ENCODE data around the gene SUN2.

Gene SUN2

DNA sequence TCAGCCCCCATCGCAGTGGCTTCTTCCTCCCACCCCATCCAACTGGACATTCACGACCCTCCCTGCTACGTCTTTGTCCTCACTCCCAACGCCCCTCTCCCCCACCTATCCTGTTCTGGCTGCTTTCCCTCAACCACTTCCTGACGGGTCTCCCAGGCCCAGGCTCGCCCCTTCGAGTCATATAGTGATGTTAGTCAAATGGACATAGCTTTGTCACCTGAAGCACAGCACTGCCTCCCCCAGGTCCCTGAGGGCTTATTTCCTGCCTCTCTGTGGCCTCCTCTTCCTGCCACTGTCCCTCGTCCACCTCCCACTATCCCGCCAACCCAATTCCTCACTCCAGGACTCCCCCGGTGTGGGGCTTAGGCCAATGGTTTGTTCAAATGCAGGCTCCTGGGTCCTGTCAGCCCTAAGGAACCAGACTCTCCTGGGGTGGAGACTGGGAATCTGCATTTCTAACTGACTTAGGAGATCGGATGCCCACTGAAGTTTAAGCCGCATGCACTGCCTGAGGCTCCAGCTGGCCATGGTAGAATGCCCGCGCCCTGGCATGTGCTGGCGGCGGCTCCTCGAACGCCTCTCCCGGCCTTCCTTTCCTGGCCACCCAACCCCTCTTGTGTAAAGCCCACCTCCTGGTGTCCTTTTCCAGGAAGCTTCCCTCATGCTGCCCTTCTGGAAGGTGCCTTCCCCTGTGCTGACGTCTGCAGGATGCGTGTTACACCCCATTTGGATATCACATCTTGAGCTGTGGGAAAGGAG, 18.3 kb downstream of the SUN2 start:
- DNase-seq (ENCODE audit: extremely low read depth in 1 of 2, low read depth in 1 of 2): no peak

DNA sequence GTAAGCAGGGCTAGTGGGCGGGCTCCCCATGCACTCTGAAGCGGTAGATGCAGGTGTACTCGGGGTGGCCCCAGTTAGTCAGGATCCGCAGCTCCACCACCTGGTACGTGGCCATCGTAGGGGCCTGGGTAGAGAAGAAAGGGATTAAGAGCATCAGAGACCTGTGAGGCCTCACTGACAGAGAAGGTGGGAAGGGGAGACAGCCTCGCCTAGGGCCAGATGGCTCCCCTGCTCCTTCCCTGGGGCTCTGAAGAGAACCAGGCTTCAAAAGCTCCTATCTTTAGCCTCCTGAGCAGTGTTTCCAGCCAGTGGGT, 19.6 kb downstream of the SUN2 start:
- no peak for DNase-seq (ENCODE audit: extremely low read depth in 1 of 2, low read depth in 1 of 2)

DNA sequence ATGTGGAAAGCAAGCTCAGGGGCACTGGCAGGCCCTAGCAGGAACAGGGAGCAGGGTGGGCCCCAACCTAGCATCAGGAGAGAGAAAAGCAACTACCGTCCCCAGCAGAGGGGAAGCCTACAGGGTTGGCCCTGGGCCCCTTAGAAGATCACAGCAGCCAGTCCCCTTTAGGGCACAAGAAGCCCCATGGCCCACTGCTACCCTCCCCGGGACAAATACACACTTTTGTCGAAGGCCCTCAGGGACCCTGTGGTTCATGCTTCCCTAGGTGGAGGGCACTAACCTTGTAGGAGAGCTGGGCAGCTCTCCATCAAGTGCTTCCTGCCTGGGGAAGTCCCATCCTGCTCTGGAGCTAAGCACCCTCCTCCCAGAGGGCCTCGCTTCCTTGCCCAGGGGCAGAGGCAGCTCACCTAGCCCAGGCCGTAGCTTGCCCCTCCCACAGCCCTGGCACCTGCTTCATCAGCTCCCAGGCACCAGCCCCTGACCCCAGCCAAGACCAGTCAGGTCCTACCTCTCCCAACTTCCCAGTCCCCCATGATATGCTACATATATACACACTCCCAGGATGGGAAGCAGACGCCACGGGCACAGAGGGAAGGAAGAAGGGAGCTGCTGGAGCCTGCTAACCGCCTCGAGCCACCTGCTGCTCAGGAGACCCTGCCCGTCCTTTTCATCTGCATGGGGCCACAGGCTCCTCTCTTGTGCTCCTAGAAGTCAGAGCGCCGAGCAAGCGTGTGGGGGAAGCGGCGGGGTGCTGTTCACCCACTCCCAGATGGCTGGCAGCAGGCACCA, 20.1 kb downstream of the SUN2 start:
- no peak for DNase-seq (ENCODE audit: extremely low read depth in 1 of 2, low read depth in 1 of 2)

DNA sequence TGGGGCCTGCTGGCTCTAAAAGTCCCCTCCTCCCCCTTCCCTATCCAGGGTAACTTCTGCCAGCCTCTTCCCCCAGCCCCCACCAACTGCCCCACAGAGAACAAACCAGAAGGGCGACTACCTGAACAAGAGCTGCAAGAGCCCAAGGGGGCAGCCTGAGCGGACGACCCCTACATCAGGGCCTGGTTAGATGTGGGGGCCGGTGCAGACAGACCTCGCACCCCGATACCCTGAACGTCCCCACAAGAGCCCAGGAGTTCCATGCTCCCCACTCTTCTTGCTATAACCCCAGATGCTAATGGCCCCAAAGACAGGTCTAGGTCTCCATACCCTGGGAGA, 20.7 kb downstream of the SUN2 start:
- no peak for DNase-seq (ENCODE audit: extremely low read depth in 1 of 2, low read depth in 1 of 2)

DNA sequence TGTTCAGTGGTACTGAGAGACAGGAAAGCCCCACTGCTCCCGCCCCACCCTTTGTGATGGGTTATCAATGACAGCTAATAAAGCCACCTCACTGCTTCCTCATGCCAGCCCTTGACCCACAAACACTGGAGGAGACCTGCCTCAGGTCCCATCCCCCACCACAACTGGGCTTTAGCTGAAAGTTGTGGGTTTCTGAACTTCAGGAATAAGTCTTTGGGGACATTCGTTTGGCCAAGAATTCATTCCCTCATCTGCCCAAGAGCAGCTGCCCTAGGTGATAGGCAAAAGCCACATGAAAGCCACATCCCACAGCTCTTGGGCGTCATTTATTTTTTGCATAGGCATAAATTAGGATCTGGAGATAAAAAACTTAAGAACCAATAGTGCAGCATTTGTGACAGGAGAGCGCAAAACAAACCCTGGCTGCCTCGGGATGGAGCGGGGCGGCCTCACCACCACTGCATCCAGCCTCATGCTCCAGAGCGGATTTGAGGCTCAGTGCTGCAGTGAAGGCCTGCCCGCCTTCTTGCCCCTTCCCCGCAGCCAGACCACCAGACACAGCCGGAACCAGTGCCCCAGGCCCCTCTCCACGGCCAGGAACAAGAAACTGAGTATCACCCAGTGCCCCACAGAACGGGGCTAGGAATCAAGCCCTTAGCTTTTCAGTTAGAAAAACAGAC, 21.2 kb downstream of the SUN2 start:
- no peak for DNase-seq (ENCODE audit: extremely low read depth in 1 of 2, low read depth in 1 of 2)

DNA sequence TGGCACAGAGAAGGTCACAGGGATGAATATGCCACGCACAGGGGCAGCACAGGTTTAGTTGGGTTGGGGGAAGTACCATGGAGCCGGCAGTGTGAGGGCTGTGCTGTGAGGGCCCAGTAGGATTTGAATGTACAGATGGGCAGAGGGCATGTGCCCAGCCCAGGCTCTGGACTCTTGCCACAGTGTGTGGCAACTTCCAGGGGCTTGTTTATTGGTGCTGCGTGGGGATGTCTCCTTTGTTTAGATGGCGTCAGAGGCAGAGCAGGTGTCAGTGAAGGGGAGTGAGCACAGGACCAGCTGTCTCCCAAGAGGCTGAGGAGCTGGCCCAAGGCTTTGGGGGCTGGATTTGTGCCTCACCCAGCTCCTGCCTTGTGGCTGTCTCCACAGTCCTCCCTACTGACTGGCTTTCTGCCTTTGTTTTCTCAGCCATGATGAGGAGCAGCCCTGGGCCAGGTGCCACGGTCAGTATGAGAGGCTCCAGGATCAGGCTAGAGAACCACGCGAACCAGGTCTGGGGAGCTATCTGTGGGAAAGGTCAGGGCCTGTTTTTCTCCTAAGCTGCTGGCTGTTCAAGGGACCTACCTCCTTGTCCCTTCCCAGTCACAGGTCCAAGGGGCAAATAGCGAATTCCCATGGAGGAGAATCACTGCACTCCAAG, 21.9 kb downstream of the SUN2 start:
- no peak for DNase-seq (ENCODE audit: extremely low read depth in 1 of 2, low read depth in 1 of 2)

DNA sequence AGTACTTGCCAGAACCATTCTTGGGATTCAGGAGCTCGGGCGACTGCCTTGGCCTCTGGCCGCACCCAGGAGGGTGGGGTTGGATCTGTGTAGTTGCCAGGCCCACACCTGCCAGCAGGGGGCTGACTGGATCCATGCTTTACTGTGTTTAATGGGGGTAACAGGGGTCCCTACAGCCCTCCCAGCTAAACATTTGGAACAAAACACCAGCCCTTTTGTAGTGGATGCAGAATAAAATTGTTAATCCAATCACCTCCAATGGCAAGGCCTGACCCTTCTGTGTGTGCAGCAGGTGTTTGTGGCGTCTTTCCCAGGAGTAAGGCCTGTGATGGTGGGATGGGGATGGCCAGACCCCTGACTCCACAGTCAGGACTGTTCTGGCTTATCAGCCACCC, 22.5 kb downstream of the SUN2 start:
- no peak for DNase-seq (ENCODE audit: extremely low read depth in 1 of 2, low read depth in 1 of 2)

DNA sequence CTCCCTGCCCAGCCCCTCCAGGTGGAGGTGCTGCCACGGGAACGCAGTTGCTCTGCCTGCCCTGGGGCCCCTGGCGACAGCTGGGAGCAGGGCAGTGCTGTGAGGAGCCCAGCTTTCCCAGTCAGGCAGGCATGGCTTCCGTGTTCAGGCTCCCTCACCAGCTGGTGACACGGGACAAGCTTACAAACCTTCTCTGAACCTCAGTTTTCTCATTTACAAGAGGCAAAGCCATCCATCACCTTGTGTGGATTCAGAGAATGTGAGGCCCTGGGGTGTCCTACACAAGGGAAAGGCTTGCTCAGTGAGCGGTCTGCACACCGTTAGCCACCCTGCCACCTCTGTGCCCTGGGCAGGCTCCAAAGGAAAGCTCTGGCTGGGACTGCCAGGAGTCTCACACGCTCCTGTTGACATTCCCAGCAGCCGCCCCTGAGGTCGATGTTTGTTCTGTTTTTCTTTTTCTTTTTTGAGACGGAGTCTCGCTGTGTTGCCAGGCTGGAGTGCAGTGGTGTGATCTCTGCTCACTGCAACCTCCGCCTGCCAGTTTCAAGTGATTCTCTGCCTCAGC, 23.5 kb downstream of the SUN2 start:
- DNase-seq (ENCODE audit: extremely low read depth in 1 of 2, low read depth in 1 of 2): no peak

DNA sequence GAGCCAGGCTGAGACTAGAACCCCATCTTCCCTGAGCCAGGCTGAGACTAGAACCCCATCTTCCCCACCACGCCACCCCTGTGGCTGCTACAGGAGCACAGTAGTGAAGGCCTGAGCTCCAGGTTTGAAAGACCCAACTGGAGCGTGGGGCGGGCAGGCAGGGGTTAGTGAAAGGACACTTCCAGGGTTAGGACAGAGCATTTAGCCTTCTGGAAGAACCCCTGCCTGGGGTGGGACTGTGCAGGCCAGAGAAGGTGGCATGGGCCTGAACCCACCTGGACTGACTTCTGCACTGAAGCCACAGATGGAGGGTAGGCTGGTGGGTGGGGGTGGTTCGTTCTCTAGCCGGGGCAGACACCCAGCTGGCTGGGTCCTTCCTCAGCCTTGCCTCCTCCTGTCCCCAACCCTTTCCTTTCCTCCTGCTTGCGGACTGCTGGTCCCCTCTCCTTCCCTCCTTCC, 24.1 kb downstream of the SUN2 start:
- DNase-seq (ENCODE audit: extremely low read depth in 1 of 2, low read depth in 1 of 2): no peak

DNA sequence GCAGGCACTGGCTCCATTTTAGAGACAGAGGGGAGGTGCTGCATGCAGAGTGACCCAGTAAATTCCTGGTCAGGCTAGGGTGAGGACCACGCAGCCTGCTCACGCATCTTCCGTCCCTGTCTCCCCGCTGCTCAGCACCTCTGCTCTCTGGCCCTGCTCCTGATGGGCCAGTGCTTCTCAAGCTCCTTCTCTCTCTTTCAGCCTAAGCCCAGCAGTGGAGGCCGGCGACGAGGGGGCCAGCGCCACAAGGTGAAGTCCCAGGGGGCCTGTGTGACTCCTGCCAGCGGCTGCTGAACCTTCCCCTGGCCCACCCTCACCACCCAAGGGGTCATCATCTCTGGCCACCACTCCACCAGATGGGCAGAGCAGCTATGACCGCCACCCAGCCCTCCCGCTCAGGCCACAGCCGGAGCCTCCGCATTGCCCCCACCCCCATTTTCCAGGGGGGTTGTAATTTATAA, 25.4 kb downstream of the SUN2 start:
- DNase-seq (ENCODE audit: extremely low read depth in 1 of 2, low read depth in 1 of 2): no peak

DNA sequence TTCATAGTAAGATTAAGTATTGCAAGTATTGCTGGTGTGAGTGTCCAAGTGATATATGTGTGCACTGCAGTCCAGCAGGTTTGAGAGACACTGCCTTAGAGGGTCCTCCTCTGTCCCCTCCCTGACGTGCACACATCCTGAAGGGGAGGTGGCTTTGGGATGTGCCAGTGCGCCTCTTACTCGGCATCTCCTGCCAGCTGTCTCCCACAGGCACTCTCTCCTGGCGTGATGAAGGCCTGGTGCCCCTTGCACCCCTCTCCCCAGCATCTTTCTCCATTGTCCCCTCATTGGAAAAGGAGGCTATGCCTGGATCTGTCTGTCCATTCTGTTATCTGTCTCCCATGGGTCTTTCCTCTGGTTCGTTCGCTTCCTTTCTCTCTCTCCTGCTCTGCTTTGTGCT, 25.9 kb downstream of the SUN2 start:
- DNase-seq (ENCODE audit: extremely low read depth in 1 of 2, low read depth in 1 of 2): no peak

DNA sequence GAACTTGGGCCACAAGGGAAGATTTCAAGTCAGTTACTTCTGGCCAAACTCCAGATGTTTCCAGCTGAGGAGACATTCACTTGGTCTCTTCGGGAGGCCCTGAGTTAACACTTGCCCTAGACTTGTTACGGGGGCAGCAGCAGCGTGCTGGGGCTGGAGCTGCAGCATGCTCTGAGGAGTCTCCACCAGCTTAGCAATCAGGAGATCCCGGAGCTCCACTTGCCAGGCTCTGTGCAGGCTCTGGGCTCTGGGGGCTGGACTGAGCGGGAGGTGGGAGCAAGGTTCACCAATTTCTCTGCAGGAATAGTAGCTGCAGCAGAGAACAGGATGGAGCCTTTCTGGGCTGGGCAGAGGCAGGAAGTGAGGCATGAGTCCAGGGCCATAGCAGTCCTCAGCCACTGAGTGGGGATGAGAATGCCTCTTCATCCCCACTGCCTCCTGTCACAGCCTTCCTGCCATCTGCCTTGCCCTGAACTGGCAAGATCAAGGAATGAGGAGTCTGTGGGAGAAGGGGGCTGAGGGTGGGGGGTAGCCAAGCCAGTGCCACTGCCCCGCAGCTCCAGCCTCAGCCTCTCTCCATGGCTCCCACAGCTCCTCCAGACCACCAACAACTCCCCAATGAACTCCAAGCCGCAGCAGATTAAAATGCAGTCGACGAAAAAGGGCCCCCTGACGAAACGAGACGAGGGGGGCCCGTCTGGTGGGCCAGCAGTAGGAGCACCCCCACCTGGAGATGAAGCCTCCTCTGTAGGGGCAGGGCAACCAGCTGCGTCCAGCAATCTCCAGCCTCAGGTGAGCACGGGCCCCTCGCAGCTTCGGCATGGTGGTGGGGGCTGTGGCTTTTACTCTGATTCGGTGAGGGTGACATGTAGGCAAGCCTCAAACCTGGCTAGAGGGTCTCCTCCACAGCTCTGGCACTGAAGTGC, 26.7 kb downstream of the SUN2 start:
- no peak for DNase-seq (ENCODE audit: extremely low read depth in 1 of 2, low read depth in 1 of 2)

DNA sequence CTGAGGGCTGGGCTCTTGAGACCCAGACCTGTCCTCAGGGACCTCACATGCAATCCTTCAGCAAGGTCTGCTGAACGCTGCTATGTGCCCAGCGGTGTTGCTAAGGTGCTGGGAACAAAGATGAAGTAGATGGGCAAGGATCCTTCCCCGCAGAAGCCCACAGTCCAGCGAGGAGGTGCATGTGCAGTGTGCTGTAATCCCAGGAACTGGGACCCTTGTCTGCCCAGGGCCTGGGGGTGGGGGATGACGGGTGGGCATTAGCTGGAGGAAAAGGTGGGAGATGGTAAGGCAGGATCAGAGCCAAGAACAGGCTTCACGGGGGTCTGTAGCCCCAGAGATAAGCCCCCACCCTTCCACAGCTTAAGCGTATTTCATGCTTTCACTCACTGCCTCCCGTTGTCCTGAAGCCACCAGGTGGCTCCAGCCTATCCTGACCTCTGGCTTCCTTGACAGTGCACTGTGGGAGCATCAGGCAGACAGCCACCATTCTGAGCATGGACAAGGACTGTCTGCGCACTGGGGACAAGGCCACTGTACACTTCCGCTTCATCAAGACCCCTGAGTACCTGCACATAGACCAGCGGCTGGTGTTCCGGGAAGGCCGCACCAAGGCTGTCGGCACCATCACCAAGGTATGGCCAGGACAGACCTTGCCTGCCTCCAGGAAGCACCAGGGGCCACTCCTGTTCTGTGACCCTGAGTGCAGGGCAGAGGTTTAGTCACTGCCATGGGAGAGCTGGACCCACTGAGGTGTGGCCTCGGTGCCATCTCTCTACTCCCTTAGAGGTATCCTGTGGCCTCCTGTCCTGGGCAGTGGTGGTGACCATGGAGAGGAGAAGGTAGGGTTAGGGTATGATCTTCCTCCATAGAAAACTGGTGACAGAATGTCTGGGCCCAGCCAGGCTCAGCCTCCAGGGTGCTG, 28.0 kb downstream of the SUN2 start:
- DNase-seq (ENCODE audit: extremely low read depth in 1 of 2, low read depth in 1 of 2): no peak

DNA sequence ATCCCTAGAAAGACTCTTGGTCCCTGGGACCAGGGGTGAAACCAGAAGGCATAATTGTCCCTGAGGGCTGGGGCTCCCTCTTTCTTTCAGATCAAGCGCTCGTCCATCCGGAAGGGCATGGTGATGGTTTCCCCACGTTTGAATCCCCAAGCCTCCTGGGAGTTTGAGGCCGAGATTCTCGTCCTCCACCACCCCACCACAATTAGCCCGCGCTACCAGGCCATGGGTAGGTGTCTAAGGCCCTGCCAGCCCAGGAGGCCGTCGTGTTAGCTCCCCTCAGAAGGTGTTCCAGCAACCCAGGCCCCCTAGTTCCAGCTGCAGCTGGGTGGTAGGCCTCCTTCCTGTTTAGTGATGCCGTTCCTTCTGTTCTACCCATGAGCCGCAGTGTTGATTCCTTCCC, 28.7 kb downstream of the SUN2 start:
- DNase-seq (ENCODE audit: extremely low read depth in 1 of 2, low read depth in 1 of 2): no peak

DNA sequence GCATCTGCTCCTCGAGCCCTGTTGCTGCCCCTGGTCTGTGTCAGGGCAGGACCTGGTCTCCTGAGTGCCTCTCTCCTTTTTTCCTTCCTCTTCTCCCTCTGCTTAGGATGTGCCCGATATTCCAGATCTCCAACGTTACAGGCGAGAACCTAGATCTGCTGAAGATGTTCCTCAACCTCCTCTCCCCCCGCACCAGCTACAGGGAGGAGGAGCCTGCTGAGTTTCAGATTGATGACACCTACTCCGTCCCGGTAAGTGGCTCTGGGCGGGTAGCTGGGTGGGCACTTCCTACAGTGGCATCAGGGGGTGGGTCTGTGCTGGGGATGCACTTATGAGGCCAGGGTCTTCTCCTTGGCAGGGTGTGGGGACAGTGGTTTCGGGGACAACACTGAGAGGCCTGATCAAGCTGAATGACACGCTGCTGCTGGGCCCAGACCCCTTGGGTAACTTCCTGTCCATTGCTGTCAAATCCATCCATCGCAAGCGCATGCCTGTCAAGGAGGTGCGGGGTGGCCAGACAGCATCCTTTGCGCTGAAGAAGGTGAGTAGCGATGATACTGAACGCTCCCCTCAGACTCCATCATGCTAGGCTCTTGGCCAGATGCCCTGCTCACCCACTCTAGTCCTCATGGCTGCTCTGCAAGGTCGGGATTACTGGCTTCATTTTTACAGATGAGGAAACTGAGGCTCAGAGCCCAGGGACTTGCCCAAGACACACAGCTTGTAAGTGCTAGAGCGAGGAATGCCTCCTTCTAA, 29.7 kb downstream of the SUN2 start:
- no peak for DNase-seq (ENCODE audit: extremely low read depth in 1 of 2, low read depth in 1 of 2)

DNA sequence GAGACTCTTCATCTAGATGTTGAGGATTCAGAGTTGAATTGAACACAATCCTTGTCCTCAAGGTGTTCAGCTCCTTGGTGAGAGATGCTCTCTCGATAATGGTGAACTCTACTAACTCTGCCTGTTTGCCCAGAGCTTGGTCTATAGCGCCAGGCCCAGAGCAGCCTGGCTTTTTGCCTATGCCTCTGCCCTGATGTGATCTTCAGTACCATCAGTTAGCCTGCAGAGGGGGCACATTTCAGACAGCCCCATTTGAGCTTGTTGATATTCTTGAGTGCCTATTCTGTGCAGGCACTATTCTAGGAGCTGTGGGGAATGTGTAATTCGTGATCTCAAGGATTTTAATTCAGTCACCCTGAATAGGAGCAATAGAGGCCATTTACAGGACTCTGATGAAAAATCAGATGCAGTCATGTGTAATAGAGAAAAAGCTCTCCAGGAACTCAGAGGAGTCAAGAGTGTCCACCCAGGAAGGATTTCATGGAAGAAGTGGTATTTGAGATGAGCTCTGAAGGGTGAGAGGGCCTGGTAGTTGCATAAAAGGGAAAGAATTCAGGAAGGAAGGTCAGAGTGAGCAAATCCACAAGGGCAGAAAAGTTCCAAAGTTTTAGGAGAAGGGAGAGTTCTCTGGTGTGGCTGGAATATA, 30.7 kb downstream of the SUN2 start:
- DNase-seq (ENCODE audit: extremely low read depth in 1 of 2, low read depth in 1 of 2): no peak

DNA sequence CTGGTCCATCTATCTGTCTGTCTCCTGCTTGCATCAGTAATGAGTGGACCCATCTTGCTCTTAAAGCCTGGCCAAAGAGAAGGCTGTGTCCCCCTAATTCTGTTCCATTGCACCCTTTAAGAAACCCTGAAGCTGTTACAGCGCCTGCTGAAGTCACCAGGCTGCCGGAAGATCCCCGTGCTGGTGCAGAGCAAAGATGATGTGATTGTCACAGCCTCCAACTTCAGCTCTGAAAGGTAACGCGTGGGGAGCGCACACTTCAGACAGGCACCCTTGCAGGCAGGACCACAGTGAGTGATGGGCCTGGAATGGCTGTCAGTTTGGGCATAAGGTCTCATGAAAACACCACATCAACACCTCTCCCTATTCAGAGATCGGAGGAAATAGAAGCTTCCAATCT, 31.6 kb downstream of the SUN2 start:
- DNase-seq (ENCODE audit: extremely low read depth in 1 of 2, low read depth in 1 of 2): no peak

DNA sequence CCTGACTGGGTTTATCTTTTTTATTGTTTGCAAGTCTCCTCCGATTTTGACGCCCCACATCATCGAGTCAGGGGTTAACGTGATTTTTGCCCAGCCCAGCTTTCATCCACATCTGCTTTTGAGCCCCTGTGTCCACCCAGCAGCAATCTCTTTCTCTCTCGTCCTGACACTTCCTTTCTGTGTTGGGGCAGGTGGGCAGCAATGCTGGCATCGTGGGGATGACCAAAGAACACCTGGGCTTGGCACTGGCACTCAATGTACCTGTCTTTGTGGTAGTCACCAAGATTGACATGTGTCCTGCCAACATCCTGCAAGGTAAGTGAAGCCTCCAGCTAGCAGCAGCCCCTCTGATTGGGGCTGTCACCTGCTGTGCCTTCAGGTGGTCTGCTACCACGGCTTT, 34.2 kb downstream of the SUN2 start:
- DNase-seq (ENCODE audit: extremely low read depth in 1 of 2, low read depth in 1 of 2): no peak
